Measurements from ENCODE around the gene COX11.

Gene COX11

GRCh38 chr17:54919425-54919824 is 49.0 kb downstream of the COX11 start:
- TF ChIP-seq CTCF (conservative IDR thresholded peaks at IDR 0.05; ENCODE audit: control insufficient read depth, insufficient read depth, low read depth, low read length), result no peak
- H3K4me3 ChIP-seq (ENCODE audit: control insufficient read depth, low read depth, low read length), result no peak overlapping the region

DNA sequence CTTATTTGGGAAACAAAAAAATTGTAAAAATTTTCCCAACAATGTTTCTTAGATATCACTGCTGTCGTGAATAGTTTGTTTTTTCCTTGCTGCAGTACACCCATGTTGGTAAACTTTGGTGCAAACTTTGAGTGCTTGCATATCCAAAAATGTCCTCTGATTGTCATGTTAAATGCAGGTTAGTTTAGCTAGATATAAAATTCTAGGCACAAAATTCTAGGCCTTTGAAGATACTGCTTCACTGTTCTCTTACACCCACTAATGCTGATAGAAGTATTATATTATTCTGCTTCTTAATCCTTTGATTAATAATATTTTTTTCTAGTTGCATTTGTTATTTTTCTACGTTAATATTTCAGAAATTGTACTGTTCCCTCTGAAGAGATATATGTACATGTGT is 51.7 kb downstream of the COX11 start:
- no peak for TF ChIP-seq CTCF (conservative IDR thresholded peaks at IDR 0.05; ENCODE audit: control insufficient read depth, insufficient read depth, low read depth, low read length)
- no peak for DNase-seq (ENCODE audit: low read depth)
- no peak overlapping the region for H3K4me3 ChIP-seq (ENCODE audit: control insufficient read depth, low read depth, low read length)

More at GRCh38 chr17:54919425-54919824, 49.0 kb downstream of the COX11 start:
- DNase-seq (ENCODE audit: low read depth), result no peak
